H1 (cell line): Measurements from ENCODE around the gene MLEC. TPM values are rescaled to one million over a fixed set of nuclear protein-coding genes. Genes with fewer than 3 reads are reported as not detected.

Source experiments
- CTBP2 ChIP-seq: IDR thresholded peaks from 2 replicates; pipeline ENCODE4 v1.7.0; 2011; ENCODE audit warnings: borderline replicate concordance, mild to moderate bottlenecking, moderate library complexity, mixed read lengths, low read length; ENCODE audit not compliant: insufficient read depth, insufficient read length
- GABPA ChIP-seq: IDR thresholded peaks from 2 replicates; pipeline ENCODE4 v1.6.1; 2011; ENCODE audit warnings: mild to moderate bottlenecking, low read length, moderate library complexity, borderline replicate concordance; ENCODE audit not compliant: insufficient read depth
- HDAC2 ChIP-seq, 2 experiments: fragments of 300-600 bp in 1 of 2; sonication (generic) in 1 of 2; IDR thresholded peaks; 2 replicates each; pipeline ENCODE4 v1.6.1; 2011 to 2012; ENCODE audit warnings: low read depth in 2 of 2, low read length in 2 of 2, mild to moderate bottlenecking in 2 of 2, moderate library complexity in 2 of 2, borderline replicate concordance in 1 of 2, inconsistent platforms in 1 of 2
- JUN ChIP-seq: IDR thresholded peaks from 2 replicates; pipeline ENCODE4 v1.6.1; 2011; ENCODE audit warnings: low read depth, mild to moderate bottlenecking, improper control_type of control experiment, low read length
- KDM4A ChIP-seq: IDR thresholded peaks from one replicate; pipeline ENCODE4 v1.7.1; 2012; ENCODE audit warnings: low read depth, mild to moderate bottlenecking, moderate library complexity, low read length, inconsistent platforms; ENCODE audit not compliant: severe bottlenecking
- KDM5A ChIP-seq: fragments of 200-600 bp; IDR thresholded peaks from 2 replicates; pipeline ENCODE4 v1.7.1; 2012; ENCODE audit warnings: mild to moderate bottlenecking, low read length, inconsistent platforms, mixed read lengths
- NRF1 ChIP-seq: IDR thresholded peaks from 2 replicates; pipeline ENCODE4 v1.6.1; 2011; ENCODE audit warnings: mild to moderate bottlenecking, low read depth, low read length, improper control_type of control experiment
- PHF8 ChIP-seq: fragments of 200-600 bp; sonication (generic); conservative IDR thresholded peaks from 2 replicates; pipeline ENCODE4 v1.7.1; 2012; ENCODE audit warnings: low read depth, mild to moderate bottlenecking, inconsistent platforms, low read length, moderate library complexity
- POLR2AphosphoS5 ChIP-seq: IDR thresholded peaks from 2 replicates; pipeline ENCODE4 v1.6.1; 2011; ENCODE audit warnings: low read depth, low read length
- RBBP5 ChIP-seq: IDR thresholded peaks from 2 replicates; pipeline ENCODE4 v1.7.1; 2012; ENCODE audit warnings: low read depth, mild to moderate bottlenecking, inconsistent platforms, low read length, moderate library complexity, borderline replicate concordance
- RFX5 ChIP-seq: IDR thresholded peaks from 2 replicates; pipeline ENCODE4 v1.6.1; 2011; ENCODE audit warnings: low read depth, low read length, improper control_type of control experiment, borderline replicate concordance
- SIN3A ChIP-seq, 2 experiments: IDR thresholded peaks in 1 of 2; conservative IDR thresholded peaks in 1 of 2; 2 replicates each; pipeline ENCODE4 v1.6.1; 2011 to 2012; ENCODE audit warnings: low read length in 2 of 2, improper control_type of control experiment in 1 of 2, low read depth in 1 of 2, mild to moderate bottlenecking in 1 of 2
- SIRT6 ChIP-seq: IDR thresholded peaks from one replicate; pipeline ENCODE4 v1.7.1; 2012; ENCODE audit warnings: low read length, inconsistent platforms
- SIX5 ChIP-seq: IDR thresholded peaks from 2 replicates; pipeline ENCODE4 v1.6.1; 2011; ENCODE audit warnings: mild to moderate bottlenecking, low read depth, low read length
- TBP ChIP-seq: IDR thresholded peaks from 2 replicates; pipeline ENCODE4 v1.6.1; 2011; ENCODE audit warnings: low read depth, low read length, improper control_type of control experiment
- ZNF274 ChIP-seq: IDR thresholded peaks from 2 replicates; pipeline ENCODE4 v1.7.0; 2012; ENCODE audit warnings: low read length, borderline replicate concordance; ENCODE audit errors: extremely low read depth
- polyA plus RNA-seq, 7 experiments: library from polyadenylated mRNA; depleted of rRNA in 3 of 7; stranded (reverse) in 5 of 7; unstranded in 2 of 7; fragments of >200 nt in 5 of 7; fragments of 200-250 nt in 2 of 7; gene quantifications; 1 replicate in 5 of 7; 2 replicates in 1 of 7; 4 replicates in 1 of 7; pipeline versions ENCODE4 v1.2.1 to v1.2.3, GENCODE V29; 2011 to 2013; ENCODE audit warnings: missing spikeins in 2 of 7, mixed read lengths in 2 of 7
- total RNA-seq: library from RNA; stranded (reverse); fragmentation: NEBNext Ultra II Directional; extraction: Animal tissue kit (Norgen Biotek cat#: 25700); gene quantifications from 2 replicates; pipeline ENCODE4 v1.2.1, GENCODE V29; 2021
- TF ChIP-seq, protein P1 (sequence below): IDR thresholded peaks from 2 replicates; pipeline ENCODE4 v1.6.1; 2011; ENCODE audit warnings: low read depth, mild to moderate bottlenecking, low read length; ENCODE audit not compliant: insufficient read depth
- TF ChIP-seq, protein P2 (sequence below): IDR thresholded peaks from 2 replicates; pipeline ENCODE4 v1.6.1; 2011; ENCODE audit warnings: low read length, improper control_type of control experiment

The MLEC gene
- total and polyA plus RNA-seq, 2 of the 8 experiments (the other 6 are each of a cell fraction or from before 2014, with no cell fraction given) = 37.1 to 260 TPM

DNA sequence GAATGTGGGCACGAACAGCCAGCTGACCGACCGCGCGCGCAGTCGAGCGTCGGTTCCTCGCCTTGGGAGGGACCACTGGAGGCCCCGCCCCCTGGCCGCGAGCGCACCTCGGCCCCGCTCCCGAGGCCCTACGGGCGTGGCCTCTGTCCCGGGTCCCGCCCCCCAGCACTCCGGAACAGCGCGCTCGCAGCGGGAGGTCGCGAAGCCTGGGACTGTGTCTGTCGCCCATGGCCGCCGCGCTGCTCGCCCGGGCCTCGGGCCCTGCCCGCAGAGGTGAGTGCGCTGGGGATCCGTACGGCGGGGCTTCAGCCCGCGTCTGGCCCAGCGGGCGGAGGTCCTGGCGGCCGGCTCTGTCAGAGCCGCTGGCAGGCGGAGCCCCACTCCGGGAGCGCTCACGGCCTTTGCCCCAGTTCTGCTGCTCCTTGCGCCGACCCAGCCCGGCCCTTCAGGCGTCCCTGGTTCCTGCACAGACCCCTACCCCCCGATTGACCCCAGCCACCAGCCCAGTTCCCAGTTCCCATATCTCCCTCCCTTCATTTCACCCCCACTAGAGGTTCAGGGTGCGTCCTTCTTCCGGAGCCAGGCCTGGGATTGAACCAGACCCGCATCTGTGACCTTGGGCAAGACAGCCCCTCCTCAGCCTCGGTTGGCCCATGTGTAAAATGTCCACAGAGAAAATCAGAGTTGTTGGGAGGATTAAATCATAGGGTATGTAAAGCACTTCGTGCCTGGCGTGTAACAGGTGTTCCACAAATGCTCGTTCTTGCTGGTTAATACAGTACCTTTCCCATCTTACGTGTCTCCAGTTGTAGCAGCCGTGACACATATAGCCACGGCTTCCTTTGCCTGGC lies 38.9 kb downstream of the MLEC start, which contains the start of gene ACADS (continued):
- peak; percentile 80 for TF ChIP-seq KDM4A
- peak; percentile 66; the same call in 1 of the 2 replicates for TF ChIP-seq RBBP5
- no peak for TF ChIP-seq NRF1
- no peak for TF ChIP-seq JUN
- peak; percentile 14; the same call in 1 of the 2 replicates for TF ChIP-seq TBP
- TF ChIP-seq ZNF274 = no peak
- no peak for TF ChIP-seq KDM5A
- TF ChIP-seq HDAC2 (IDR thresholded peaks at IDR 0.05; ENCODE audit: borderline replicate concordance in 1 of 2, low read depth in 2 of 2, low read length in 2 of 2) = no peak
- peak; percentile 56 for TF ChIP-seq PHF8
- TF ChIP-seq, protein P1, sequence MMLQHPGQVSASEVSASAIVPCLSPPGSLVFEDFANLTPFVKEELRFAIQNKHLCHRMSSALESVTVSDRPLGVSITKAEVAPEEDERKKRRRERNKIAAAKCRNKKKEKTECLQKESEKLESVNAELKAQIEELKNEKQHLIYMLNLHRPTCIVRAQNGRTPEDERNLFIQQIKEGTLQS = no peak
- TF ChIP-seq POLR2AphosphoS5 = 0 out of 2 replicates have a peak, but pooled peaks have one; percentile 53
- no peak for TF ChIP-seq CTBP2
- no peak for TF ChIP-seq SIX5
- TF ChIP-seq SIRT6 = no peak
- TF ChIP-seq SIN3A (conservative IDR thresholded peaks at IDR 0.05 in 1 of 2, IDR thresholded peaks at IDR 0.05 in 1 of 2; ENCODE audit: low read depth in 1 of 2, low read length in 2 of 2) = 0 out of 4 replicates have a peak, but pooled peaks of 1 of the 2 experiments have one; percentile 55
- TF ChIP-seq, protein P2, sequence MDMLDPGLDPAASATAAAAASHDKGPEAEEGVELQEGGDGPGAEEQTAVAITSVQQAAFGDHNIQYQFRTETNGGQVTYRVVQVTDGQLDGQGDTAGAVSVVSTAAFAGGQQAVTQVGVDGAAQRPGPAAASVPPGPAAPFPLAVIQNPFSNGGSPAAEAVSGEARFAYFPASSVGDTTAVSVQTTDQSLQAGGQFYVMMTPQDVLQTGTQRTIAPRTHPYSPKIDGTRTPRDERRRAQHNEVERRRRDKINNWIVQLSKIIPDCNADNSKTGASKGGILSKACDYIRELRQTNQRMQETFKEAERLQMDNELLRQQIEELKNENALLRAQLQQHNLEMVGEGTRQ = no peak
- TF ChIP-seq RFX5 = no peak
- TF ChIP-seq GABPA = no peak
